Loucy (cell line): Measurements from ENCODE around the gene HNRNPF.

Source experiments
- EZH2phosphoT487 ChIP-seq: fragments of 200-600 bp; IDR thresholded peaks from 2 replicates; pipeline ENCODE4 v1.6.1; 2018; ENCODE audit warnings: antibody characterized with exemption, mild to moderate bottlenecking, moderate library complexity, borderline replicate concordance
- TF ChIP-seq, protein P1 (sequence below): fragments of 200-600 bp; sonication (generic); conservative IDR thresholded peaks from 2 replicates; pipeline ENCODE4 v1.5.1; 2014; ENCODE audit warnings: mild to moderate bottlenecking, antibody characterized with exemption, low read length

DNA sequence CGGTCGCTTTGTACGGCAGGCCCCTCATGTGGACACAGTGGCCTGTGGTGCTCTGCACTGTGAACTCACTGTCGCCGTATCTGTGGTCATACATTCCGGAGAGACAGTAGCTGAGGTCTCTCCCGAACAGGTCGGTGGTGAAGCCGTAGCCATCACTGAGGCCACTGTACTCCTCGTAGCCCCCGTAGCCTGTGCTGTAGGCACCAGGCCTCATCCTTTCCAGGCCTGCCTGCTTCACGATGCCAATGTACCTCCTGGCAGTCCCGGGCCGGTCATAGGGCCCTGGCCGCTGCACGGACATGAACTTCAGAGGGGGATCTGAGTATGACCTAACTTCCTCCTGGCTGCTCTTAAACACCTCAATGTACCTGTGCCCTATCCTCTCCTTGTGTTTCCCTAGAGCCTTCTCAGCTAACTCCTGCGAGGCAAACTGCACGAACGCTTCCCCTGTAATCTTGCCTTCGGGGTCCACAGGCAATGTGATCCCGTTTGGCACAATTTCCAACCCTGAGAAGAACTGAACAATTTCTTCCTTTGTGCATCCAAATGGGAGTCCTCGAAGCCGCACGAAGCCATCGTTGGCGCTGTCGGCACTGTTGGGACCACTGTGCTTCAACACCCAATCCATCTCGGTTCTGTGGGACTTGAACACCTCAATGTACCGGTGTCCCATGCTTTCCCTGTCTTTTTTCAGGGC lies 21.9 kb downstream of the HNRNPF start:
- TF ChIP-seq, protein P1, sequence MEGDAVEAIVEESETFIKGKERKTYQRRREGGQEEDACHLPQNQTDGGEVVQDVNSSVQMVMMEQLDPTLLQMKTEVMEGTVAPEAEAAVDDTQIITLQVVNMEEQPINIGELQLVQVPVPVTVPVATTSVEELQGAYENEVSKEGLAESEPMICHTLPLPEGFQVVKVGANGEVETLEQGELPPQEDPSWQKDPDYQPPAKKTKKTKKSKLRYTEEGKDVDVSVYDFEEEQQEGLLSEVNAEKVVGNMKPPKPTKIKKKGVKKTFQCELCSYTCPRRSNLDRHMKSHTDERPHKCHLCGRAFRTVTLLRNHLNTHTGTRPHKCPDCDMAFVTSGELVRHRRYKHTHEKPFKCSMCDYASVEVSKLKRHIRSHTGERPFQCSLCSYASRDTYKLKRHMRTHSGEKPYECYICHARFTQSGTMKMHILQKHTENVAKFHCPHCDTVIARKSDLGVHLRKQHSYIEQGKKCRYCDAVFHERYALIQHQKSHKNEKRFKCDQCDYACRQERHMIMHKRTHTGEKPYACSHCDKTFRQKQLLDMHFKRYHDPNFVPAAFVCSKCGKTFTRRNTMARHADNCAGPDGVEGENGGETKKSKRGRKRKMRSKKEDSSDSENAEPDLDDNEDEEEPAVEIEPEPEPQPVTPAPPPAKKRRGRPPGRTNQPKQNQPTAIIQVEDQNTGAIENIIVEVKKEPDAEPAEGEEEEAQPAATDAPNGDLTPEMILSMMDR = no peak
- TF ChIP-seq EZH2phosphoT487 = no peak
